Body of pancreas (tissue), 4 donors: ENCODE measurements around the gene TMEM171. TPM values are rescaled to one million over a fixed set of nuclear protein-coding genes. Genes with fewer than 3 reads are reported as not detected.
A peak's percentile ranks its signal among the peaks of the same experiment; 100 is the strongest.

Experiments
- ATAC-seq: fragments of 150-250 bp; one replicate; pipeline ENCODE4 v1.9.1; 2016
- DNase-seq, 4 donors: peaks; one replicate each; pipeline ENCODE4 v3.0.0-alpha.2; 2019
- H3K27ac ChIP-seq, 4 donors: fragments of 200-600 bp; sonication (generic); 1 replicate in 3 of 4; 2 replicates in 1 of 4; pipeline versions ENCODE4 v1.5.1 to v1.6.1; 2016 to 2019; ENCODE audit warnings: mild to moderate bottlenecking in 1 of 4, mixed read lengths in 1 of 4, moderate library complexity in 1 of 4
- H3K27me3 ChIP-seq, 2 donors: fragments of 200-600 bp; sonication (generic); one replicate each; pipeline ENCODE4 v1.6.0; 2016; ENCODE audit warnings: mild to moderate bottlenecking in 1 of 2
- H3K36me3 ChIP-seq, 2 donors: fragments of 200-600 bp; sonication (generic); replicated peaks in 1 of 2; 2 replicates each; pipeline ENCODE4 v1.5.1; 2016; ENCODE audit warnings: low read depth in 2 of 2; ENCODE audit not compliant: insufficient read depth in 1 of 2
- H3K4me1 ChIP-seq: fragments of 200-600 bp; sonication (generic); one replicate; pipeline ENCODE4 v1.6.0; 2016
- H3K4me3 ChIP-seq, 2 donors: fragments of 200-600 bp; sonication (generic); 1 replicate in 1 of 2; 2 replicates in 1 of 2; pipeline ENCODE4 v1.5.1; 2016 to 2019
- H3K9me3 ChIP-seq, 3 donors: fragments of 200-600 bp; sonication (generic); 1 replicate in 2 of 3; 2 replicates in 1 of 3; pipeline ENCODE4 v1.5.1; 2016
- CTCF ChIP-seq, 7 experiments: fragments of 450-650 bp in 4 of 7; fragments of 200-600 bp in 3 of 7; sonication (generic) in 3 of 7; IDR thresholded peaks; one replicate each; pipeline ENCODE4 v1.5.1; 2016 to 2019; ENCODE audit warnings: antibody characterized with exemption in 7 of 7
- POLR2A ChIP-seq, 3 donors: fragments of 450-650 bp; IDR thresholded peaks; one replicate each; pipeline ENCODE4 v1.6.1; 2016; ENCODE audit warnings: antibody characterized with exemption in 3 of 3, mild to moderate bottlenecking in 2 of 3
- WGBS, 2 donors: methylation state at CpG; one replicate each; pipeline ENCODE4 v1.1.5; 2017; 5-methylcytosine and 5-hydroxymethylcytosine counted together
- intact Hi-C: fragments of 100-400 bp; cut with DNase I; formaldehyde crosslinking; loops from one replicate; pipeline ENCODE4 v1.15.1; 2023
- total RNA-seq, 2 donors: library from RNA; depleted of rRNA; stranded (reverse); fragments of >200 nt; gene quantifications; one replicate each; pipeline ENCODE4 v1.1.0, GENCODE V29; 2016

TMEM171 gene
- total RNA-seq, 2 donors from 2014 or later: 1.8 TPM; not detected in 1

GRCh38 chr5:73170522-73170921, 50.1 kb downstream of the TMEM171 start:
- ATAC-seq (no peak), DNase-seq (peak in 1 of 4 donors; percentile 5)
- no peaks in the 10 kb centered on the region for H3K36me3 ChIP-seq
- no peaks in the 10 kb centered on the region for H3K27me3 ChIP-seq
- TF ChIP-seq POLR2A (IDR thresholded peaks at IDR 0.05): no peak
- TF ChIP-seq CTCF (IDR thresholded peaks at IDR 0.05): peak in 3 of 7 experiments; percentile 12 to 18 (median 15)
- H3K4me1 ChIP-seq: no peaks in the 10 kb centered on the region
- intact Hi-C loops: no loop called here
- H3K27ac ChIP-seq: no peak overlapping the region
- H3K9me3 ChIP-seq: no peaks in the 10 kb centered on the region
- H3K4me3 ChIP-seq: no peak overlapping the region

DNA sequence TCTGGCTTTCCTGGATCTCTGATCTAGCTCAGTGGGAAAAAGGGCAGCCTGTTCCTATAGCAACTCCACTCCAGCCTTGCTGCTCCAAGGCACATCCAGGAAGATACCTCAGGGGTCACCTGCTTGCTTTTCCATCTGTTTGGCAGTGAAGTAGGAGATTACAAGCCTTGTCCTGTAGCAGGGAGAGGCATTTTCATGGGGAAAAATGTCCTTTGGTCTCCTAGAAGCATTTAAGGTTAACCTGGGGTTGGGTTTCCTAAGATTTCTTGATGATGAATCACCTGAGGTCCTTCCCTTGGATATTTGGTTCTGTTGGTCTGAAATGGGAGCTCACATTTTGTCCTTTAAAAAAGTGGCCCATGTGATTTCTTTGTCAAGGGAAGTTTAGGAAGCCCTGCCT, 51.1 kb downstream of the TMEM171 start:
- no peaks in the 10 kb centered on the region for H3K27me3 ChIP-seq
- no peaks in the 10 kb centered on the region for H3K9me3 ChIP-seq
- no peak for DNase-seq
- ATAC-seq: no peak
- H3K4me1 ChIP-seq: no peaks in the 10 kb centered on the region
- intact Hi-C loops: no loop called here
- H3K4me3 ChIP-seq: no peak overlapping the region
- H3K36me3 ChIP-seq: no peaks in the 10 kb centered on the region
- no peak for TF ChIP-seq POLR2A (IDR thresholded peaks at IDR 0.05)
- TF ChIP-seq CTCF (IDR thresholded peaks at IDR 0.05): no peak
- H3K27ac ChIP-seq: no peak overlapping the region

- no peak within 1 kb of the TSS for H3K4me3 ChIP-seq
Measured at GRCh38 chr5:73172951-73173350, 52.6 kb downstream of the TMEM171 start, which contains the start of gene TMEM174. Gene TMEM174, plus strand, starts transcription at chr5:73173193. Its CDS starts 51 bp downstream, at chr5:73173244.

GRCh38 chr5:73174100-73174815, 53.9 kb downstream of the TMEM171 start:
- no peak for ATAC-seq
- no peak for DNase-seq
- H3K4me1 ChIP-seq: no peaks in the 10 kb centered on the region
- H3K27me3 ChIP-seq: no peaks in the 10 kb centered on the region
- no peak overlapping the region for H3K27ac ChIP-seq
- H3K4me3 ChIP-seq: no peak overlapping the region
- H3K9me3 ChIP-seq: no peaks in the 10 kb centered on the region
- intact Hi-C loops: no loop called here
- no peak for TF ChIP-seq POLR2A (IDR thresholded peaks at IDR 0.05)
- no peak for TF ChIP-seq CTCF (IDR thresholded peaks at IDR 0.05)
- WGBS, 2 donors: 58 to 72% methylated on average over 8 of the region's 8 CpGs
- no peaks in the 10 kb centered on the region for H3K36me3 ChIP-seq

More at GRCh38 chr5:73172951-73173350, 52.6 kb downstream of the TMEM171 start, which contains the start of gene TMEM174:
- intact Hi-C loops: no loop called here
- H3K4me1 ChIP-seq: no peaks in the 10 kb centered on the region
- H3K9me3 ChIP-seq: no peaks in the 10 kb centered on the region
- ATAC-seq (no peak), DNase-seq (no peak)
- no peak within 1 kb of the TSS for H3K27ac ChIP-seq
- no peaks in the 10 kb centered on the region for H3K36me3 ChIP-seq
- H3K27me3 ChIP-seq: no peaks in the 10 kb centered on the region
- WGBS, 2 donors: 90 to 98% methylated on average over 5 of the region's 5 CpGs
- TF ChIP-seq CTCF (IDR thresholded peaks at IDR 0.05): no peak
- TF ChIP-seq POLR2A (IDR thresholded peaks at IDR 0.05): no peak

- no peak for ATAC-seq
- DNase-seq: peak in 2 of 4 donors; percentile 67 to 73
Measured at GRCh38 chr5:73176250-73176649, 55.9 kb downstream of the TMEM171 start.

More at GRCh38 chr5:73176250-73176649, 55.9 kb downstream of the TMEM171 start:
- Histone ChIP-seq H3K4me1 (peaks cover 7% of the 10 kb centered on the region), H3K36me3 (no peaks in the 10 kb centered on the region), H3K4me3 (no peak overlapping the region), H3K27ac (peak overlapping the region in 1 of 4 donors; percentile 36), H3K27me3 (no peaks in the 10 kb centered on the region), H3K9me3 (no peaks in the 10 kb centered on the region)
- intact Hi-C loops: no loop called here
- TF ChIP-seq POLR2A (IDR thresholded peaks at IDR 0.05): no peak
- TF ChIP-seq CTCF (IDR thresholded peaks at IDR 0.05): no peak
- 39 to 63% methylated on average over 2 of the region's 2 CpGs for WGBS, 2 donors
